Measurements from ENCODE around the gene KRTAP2-1. TPM values are rescaled to one million over a fixed set of nuclear protein-coding genes. Genes with fewer than 3 reads are reported as not detected.
"Not testable (repeated sequence)": the region's sequence is repeated elsewhere in the genome, so short reads cannot be mapped to it uniquely, and the experiment has no call there.

Gene KRTAP2-1, protein sequence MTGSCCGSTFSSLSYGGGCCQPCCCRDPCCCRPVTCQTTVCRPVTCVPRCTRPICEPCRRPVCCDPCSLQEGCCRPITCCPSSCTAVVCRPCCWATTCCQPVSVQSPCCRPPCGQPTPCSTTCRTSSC
- not detected for polyA plus RNA-seq (2013, experiment 1 of 2)
- polyA plus RNA-seq (2013, experiment 2 of 2), result not detected

- not testable (repeated sequence) for H3K4me3 ChIP-seq (ENCODE audit: low read length); H3K36me3 ChIP-seq (ENCODE audit: insufficient read depth, low read length)
Measured at GRCh38 chr17:41046735-41047465, at the start of gene KRTAP2-1. TSS of gene KRTAP2-1 (minus strand) at chr17:41047316. CDS start at chr17:41047267, 49 bp downstream.

GRCh38 chr17:41096055-41096454 lies 48.9 kb upstream of the KRTAP2-1 start:
- Histone ChIP-seq H3K4me1 (ENCODE audit: insufficient read depth, low read length) (no peaks in the 10 kb centered on the region), H3K4me3 (ENCODE audit: low read length) (no peak overlapping the region), H3K27me3 (ENCODE audit: insufficient read depth, low read length) (no peaks in the 10 kb centered on the region), H3K27ac (ENCODE audit: low read depth, low read length) (no peak overlapping the region), H3K9me3 (ENCODE audit: insufficient read depth, low read depth, low read length) (peaks cover 18% of the 10 kb centered on the region; the same call in 1 of the 2 replicates), H3K9ac (ENCODE audit: low read depth, low read length) (no peak overlapping the region), H3K36me3 (ENCODE audit: insufficient read depth, low read length) (no peaks in the 10 kb centered on the region)
- 96% methylated on average over 7 of the region's 7 CpGs for WGBS

More at GRCh38 chr17:41046735-41047465, at the start of gene KRTAP2-1:
- H3K9me3 ChIP-seq (ENCODE audit: insufficient read depth, low read depth, low read length); H3K27me3 ChIP-seq (ENCODE audit: insufficient read depth, low read length); H3K4me1 ChIP-seq (ENCODE audit: insufficient read depth, low read length); H3K27ac ChIP-seq (ENCODE audit: low read depth, low read length); H3K9ac ChIP-seq (ENCODE audit: low read depth, low read length): not testable (repeated sequence)
- WGBS, result 75% methylated on average over 5 of the region's 33 CpGs

DNA sequence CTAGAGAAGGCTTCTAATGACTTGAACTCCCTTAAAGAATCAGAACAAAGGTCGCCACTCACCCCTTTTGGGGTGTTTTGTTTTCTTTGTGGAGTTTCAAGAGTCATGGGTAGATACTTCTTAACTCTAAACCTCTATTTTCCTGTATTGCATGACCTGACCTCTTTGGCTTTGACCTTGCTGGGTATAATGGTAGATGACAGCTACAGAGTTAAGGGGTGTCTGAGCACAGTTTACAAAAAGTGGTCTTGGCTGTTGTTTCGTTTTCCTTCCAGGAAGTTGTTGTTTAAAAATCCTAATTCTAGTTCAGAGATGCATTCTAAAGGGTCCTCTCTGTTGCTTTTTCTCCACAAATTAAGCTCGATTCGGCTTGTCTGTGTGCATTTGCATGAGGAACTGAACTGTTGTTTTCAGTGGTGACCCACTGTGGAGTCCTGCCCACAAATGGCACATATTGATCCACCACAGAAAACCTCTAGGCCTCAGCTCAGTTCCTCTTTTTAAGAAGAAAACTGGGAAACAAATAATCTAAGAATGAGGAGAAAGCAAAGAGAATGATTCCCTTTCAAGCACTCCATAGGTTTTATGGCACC lies 41.7 kb upstream of the KRTAP2-1 start:
- not testable (repeated sequence) for H3K4me1 ChIP-seq (ENCODE audit: insufficient read depth, low read length); H3K27ac ChIP-seq (ENCODE audit: low read depth, low read length); H3K36me3 ChIP-seq (ENCODE audit: insufficient read depth, low read length); H3K27me3 ChIP-seq (ENCODE audit: insufficient read depth, low read length); H3K9ac ChIP-seq (ENCODE audit: low read depth, low read length); H3K4me3 ChIP-seq (ENCODE audit: low read length)
- H3K9me3 ChIP-seq (ENCODE audit: insufficient read depth, low read depth, low read length), result peaks cover 22% of the 10 kb centered on the region; the same call in 1 of the 2 replicates
- WGBS, result 79% methylated on average over 3 of the region's 4 CpGs

- H3K27me3 ChIP-seq (ENCODE audit: insufficient read depth, low read length); H3K4me3 ChIP-seq (ENCODE audit: low read length); H3K9ac ChIP-seq (ENCODE audit: low read depth, low read length); H3K9me3 ChIP-seq (ENCODE audit: insufficient read depth, low read depth, low read length); H3K4me1 ChIP-seq (ENCODE audit: insufficient read depth, low read length); H3K27ac ChIP-seq (ENCODE audit: low read depth, low read length); H3K36me3 ChIP-seq (ENCODE audit: insufficient read depth, low read length): not testable (repeated sequence)
- WGBS, result 91% methylated on average over 13 of the region's 14 CpGs
Measured at GRCh38 chr17:41084100-41084856, 37.2 kb upstream of the KRTAP2-1 start, which contains the start of gene KRTAP4-7. TSS of gene KRTAP4-7 (plus strand) at chr17:41084150. CDS start at chr17:41084207, 57 bp downstream.

DNA sequence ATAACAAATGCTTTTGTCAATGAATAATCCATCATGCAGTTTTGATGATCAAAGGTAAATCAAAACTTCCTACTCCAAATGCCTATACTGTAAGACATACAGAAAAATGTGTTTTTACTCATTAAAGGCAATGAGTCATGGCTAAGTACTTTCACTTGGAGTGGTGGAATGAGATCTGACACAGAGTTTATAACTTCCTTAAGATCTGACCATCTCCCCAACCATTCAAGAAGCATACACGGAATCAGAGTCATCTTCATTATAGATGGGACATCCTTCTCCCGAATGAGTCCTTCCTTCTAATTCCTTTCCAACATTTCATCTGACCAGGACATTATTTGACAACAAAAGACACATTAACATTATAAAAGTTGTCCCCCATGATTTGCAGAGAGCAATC lies 36.3 kb upstream of the KRTAP2-1 start:
- H3K9ac ChIP-seq (ENCODE audit: low read depth, low read length); H3K4me1 ChIP-seq (ENCODE audit: insufficient read depth, low read length); H3K27ac ChIP-seq (ENCODE audit: low read depth, low read length); H3K27me3 ChIP-seq (ENCODE audit: insufficient read depth, low read length); H3K36me3 ChIP-seq (ENCODE audit: insufficient read depth, low read length); H3K9me3 ChIP-seq (ENCODE audit: insufficient read depth, low read depth, low read length); H3K4me3 ChIP-seq (ENCODE audit: low read length): not testable (repeated sequence)
- WGBS, result 80% methylated on average over 2 of the region's 2 CpGs

GRCh38 chr17:41082626-41083025 lies 35.5 kb upstream of the KRTAP2-1 start:
- no peaks in the 10 kb centered on the region for H3K9me3 ChIP-seq (ENCODE audit: insufficient read depth, low read depth, low read length)
- WGBS, result 90% methylated on average over 4 of the region's 4 CpGs
- H3K36me3 ChIP-seq (ENCODE audit: insufficient read depth, low read length), result no peaks in the 10 kb centered on the region
- H3K27me3 ChIP-seq (ENCODE audit: insufficient read depth, low read length), result no peaks in the 10 kb centered on the region
- no peaks in the 10 kb centered on the region for H3K4me1 ChIP-seq (ENCODE audit: insufficient read depth, low read length)
- no peak overlapping the region for H3K27ac ChIP-seq (ENCODE audit: low read depth, low read length)
- H3K4me3 ChIP-seq (ENCODE audit: low read length), result no peak overlapping the region
- no peak overlapping the region for H3K9ac ChIP-seq (ENCODE audit: low read depth, low read length)

DNA sequence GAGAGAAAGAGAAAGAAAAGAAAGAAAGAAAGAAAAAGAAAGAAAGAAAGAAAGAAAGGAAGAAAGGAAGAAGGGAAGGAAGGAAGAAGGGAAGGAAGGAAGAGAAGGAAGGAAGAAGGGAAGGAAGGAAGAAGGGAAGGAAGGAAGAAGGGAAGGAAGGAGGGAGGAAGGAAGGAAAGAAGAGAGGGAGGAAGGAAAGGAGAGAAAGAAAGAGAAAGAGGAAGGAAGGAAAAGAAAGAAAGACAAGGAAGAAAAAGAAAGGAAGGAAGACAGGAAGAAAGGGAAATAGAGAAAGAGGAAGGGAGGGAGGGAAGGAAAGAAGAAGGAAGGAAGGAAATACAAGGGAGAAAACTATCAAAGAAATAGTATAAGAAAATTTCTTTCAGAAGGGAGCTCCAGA lies 29.7 kb upstream of the KRTAP2-1 start:
- Histone ChIP-seq H3K9ac (ENCODE audit: low read depth, low read length) (no peak overlapping the region), H3K4me1 (ENCODE audit: insufficient read depth, low read length) (no peaks in the 10 kb centered on the region), H3K36me3 (ENCODE audit: insufficient read depth, low read length) (no peaks in the 10 kb centered on the region), H3K27ac (ENCODE audit: low read depth, low read length) (no peak overlapping the region), H3K4me3 (ENCODE audit: low read length) (no peak overlapping the region), H3K9me3 (ENCODE audit: insufficient read depth, low read depth, low read length) (no peaks in the 10 kb centered on the region), H3K27me3 (ENCODE audit: insufficient read depth, low read length) (no peaks in the 10 kb centered on the region)

GRCh38 chr17:41073676-41074075 lies 26.6 kb upstream of the KRTAP2-1 start:
- Histone ChIP-seq H3K4me1 (ENCODE audit: insufficient read depth, low read length) (no peaks in the 10 kb centered on the region), H3K4me3 (ENCODE audit: low read length) (no peak overlapping the region), H3K9me3 (ENCODE audit: insufficient read depth, low read depth, low read length) (no peaks in the 10 kb centered on the region), H3K27me3 (ENCODE audit: insufficient read depth, low read length) (no peaks in the 10 kb centered on the region), H3K36me3 (ENCODE audit: insufficient read depth, low read length) (no peaks in the 10 kb centered on the region), H3K27ac (ENCODE audit: low read depth, low read length) (no peak overlapping the region), H3K9ac (ENCODE audit: low read depth, low read length) (no peak overlapping the region)
- 92% methylated on average over 2 of the region's 2 CpGs for WGBS

DNA sequence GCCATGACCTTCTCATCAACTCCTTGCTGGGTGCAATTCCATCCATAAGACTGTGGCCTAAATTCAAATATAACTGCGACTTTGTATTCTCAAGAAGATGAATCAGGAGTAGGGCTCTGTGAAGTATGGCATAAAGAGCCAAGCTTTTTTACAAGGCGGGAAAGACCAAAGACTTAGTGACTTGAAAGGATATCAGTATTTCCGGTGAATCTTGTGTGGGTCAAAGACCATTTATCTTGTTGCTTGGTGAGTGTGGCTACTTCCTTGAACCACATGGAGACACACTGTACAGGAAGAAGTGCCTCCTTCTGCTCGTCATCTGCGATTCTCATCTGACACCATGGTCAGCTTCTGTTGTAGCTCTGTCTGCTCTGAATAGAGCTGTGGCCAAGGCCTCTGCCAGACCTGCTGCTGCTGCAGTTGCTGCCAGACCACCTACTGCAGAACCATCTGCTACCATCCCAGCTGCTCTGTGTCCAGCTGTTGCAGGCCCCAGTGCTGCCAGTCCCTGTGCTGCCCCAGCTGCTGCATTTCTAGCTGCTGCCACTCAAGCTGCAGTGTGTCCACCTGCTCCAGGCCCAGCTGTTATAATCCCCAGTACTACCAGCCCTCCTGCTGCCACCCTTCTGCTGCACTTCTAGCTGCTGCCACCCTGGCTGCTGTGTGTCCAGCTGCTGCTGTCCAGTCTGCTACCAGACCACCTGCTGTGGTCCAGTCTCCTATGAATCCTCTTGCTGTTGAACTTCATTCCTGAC lies 24.7 kb upstream of the KRTAP2-1 start:
- no peaks in the 10 kb centered on the region for H3K27me3 ChIP-seq (ENCODE audit: insufficient read depth, low read length)
- H3K9ac ChIP-seq (ENCODE audit: low read depth, low read length), result no peak overlapping the region
- 94% methylated on average over 5 of the region's 5 CpGs for WGBS
- no peaks in the 10 kb centered on the region for H3K4me1 ChIP-seq (ENCODE audit: insufficient read depth, low read length)
- H3K9me3 ChIP-seq (ENCODE audit: insufficient read depth, low read depth, low read length), result no peaks in the 10 kb centered on the region
- H3K4me3 ChIP-seq (ENCODE audit: low read length), result no peak overlapping the region
- H3K27ac ChIP-seq (ENCODE audit: low read depth, low read length), result no peak overlapping the region
- H3K36me3 ChIP-seq (ENCODE audit: insufficient read depth, low read length), result no peaks in the 10 kb centered on the region

DNA sequence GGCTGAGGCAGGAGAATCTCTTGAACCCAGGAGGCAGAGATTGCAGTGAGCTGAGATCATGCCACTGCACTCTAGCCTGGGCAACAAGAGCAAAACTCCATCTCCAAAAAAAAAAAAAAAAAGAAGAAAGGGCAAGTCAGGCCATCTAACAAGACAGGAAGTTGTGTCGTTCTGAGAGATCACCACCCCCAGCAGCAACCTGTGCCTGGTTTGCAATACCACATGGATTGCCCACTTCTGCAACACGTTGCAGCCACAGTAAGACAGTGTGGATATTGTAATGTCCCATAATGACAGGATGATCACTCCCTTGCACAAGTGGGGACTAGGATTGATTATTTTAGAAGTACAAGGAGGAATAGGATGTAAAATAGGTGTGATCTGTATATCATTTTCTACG lies 21.9 kb upstream of the KRTAP2-1 start:
- Histone ChIP-seq H3K27ac (ENCODE audit: low read depth, low read length) (no peak overlapping the region), H3K4me3 (ENCODE audit: low read length) (no peak overlapping the region), H3K4me1 (ENCODE audit: insufficient read depth, low read length) (no peaks in the 10 kb centered on the region), H3K27me3 (ENCODE audit: insufficient read depth, low read length) (no peaks in the 10 kb centered on the region), H3K9me3 (ENCODE audit: insufficient read depth, low read depth, low read length) (no peaks in the 10 kb centered on the region), H3K9ac (ENCODE audit: low read depth, low read length) (no peak overlapping the region), H3K36me3 (ENCODE audit: insufficient read depth, low read length) (no peaks in the 10 kb centered on the region)
- 95% methylated on average over 3 of the region's 3 CpGs for WGBS

Measured in HUES64 (cell line).